ENCODE measurements around the gene FPGS.

DNA sequence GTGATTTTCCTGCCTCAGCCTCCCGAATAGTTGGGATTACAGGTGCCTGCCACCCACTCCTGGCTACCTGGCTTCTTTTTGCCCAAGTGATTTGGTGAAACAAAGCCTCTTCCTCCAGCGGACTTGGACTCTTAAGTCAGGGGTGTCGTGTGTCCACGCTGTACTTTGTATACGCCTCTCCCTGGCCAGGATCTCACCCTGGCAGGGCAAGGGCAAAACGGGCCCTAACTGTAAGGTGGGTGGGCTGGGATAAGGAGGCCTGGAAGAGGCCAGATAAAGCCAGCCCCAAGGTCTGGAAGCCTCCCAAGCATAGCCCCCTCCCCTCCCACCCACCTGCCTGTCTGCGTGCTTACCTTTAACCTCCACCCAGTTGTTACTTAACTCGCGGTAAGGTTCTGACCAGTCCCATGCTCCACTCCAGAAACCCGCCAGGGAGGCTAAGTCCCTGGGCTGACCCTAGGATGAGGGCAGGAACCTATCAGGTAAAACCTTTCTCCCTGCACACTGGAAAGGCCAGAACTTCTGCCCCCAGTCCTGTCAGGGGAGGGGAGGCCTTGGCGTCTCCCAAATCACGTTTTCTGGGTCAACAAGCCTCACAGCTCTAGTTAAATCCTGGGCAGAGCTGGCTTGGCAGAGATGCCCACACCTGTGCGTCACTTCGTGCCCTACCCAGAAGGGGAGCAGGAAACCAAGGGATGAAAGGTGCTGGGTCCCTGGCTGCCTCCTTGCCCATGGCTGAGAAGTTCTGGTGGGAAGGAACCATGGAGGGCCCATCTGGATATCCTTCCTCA, 8.5 kb upstream of the FPGS start:
- TF ChIP-seq POLR2AphosphoS5 (IDR thresholded peaks at IDR 0.05; ENCODE audit: borderline replicate concordance, low read depth, low read length) (peak; percentile 32; the same call in 1 of the 2 replicates), FOXP2 (optimal IDR thresholded peaks at IDR 0.05; ENCODE audit: control extremely low read depth, extremely low read length, insufficient read depth) (no peak)
